ENCODE data around the gene SUPT3H. TPM values are rescaled to one million over a fixed set of nuclear protein-coding genes. Genes with fewer than 3 reads are reported as not detected.

The SUPT3H gene
- total RNA-seq, 3 donors from 2014 or later (not counting 1 experiment from before 2014, with no cell fraction given) = 7.3 to 10.9 (median 9.9) TPM

- H3K27ac Mint-ChIP-seq = no peak overlapping the region
- Histone ChIP-seq H3K27ac (ENCODE audit: low read length) (no peak overlapping the region), H3K4me1 (ENCODE audit: control insufficient read depth, insufficient read depth, low read length) (no peaks in the 10 kb centered on the region), H3K27me3 (ENCODE audit: control insufficient read depth, insufficient read depth, low read length) (no peaks in the 10 kb centered on the region), H3K4me3 (ENCODE audit: low read length) (no peak overlapping the region), H3K36me3 (ENCODE audit: control insufficient read depth, insufficient read depth, low read length) (no peaks in the 10 kb centered on the region), H3K9me3 (ENCODE audit: control insufficient read depth, insufficient read depth, low read length) (no peaks in the 10 kb centered on the region)
- DNase-seq (no peak), ATAC-seq (no peak)
- intact Hi-C loops (cut with micrococcal nuclease) = no loop called here
- H3K27me3 Mint-ChIP-seq (ENCODE audit: low read depth in 2 of 2) = no peaks in the 10 kb centered on the region
- H3K36me3 Mint-ChIP-seq = peaks cover 14% of the 10 kb centered on the region
- no peak for TF ChIP-seq CTCF (IDR thresholded peaks at IDR 0.05)
- no peak overlapping the region for H3K4me3 Mint-ChIP-seq
- H3K4me1 Mint-ChIP-seq = no peaks in the 10 kb centered on the region
- peaks cover 0 to 3% of the 10 kb centered on the region in 2 donors for H3K9me3 Mint-ChIP-seq
Observed at GRCh38 chr6:45012687-45013086, 365.0 kb downstream of the SUPT3H start.

GRCh38 chr6:45009576-45009975 is 368.2 kb downstream of the SUPT3H start:
- no peak overlapping the region for H3K4me3 Mint-ChIP-seq
- intact Hi-C loops (cut with micrococcal nuclease) = no loop called here
- no peak for ATAC-seq

GRCh38 chr6:45006893-45007292 is 370.8 kb downstream of the SUPT3H start:
- no peaks in the 10 kb centered on the region for H3K27me3 ChIP-seq (ENCODE audit: control insufficient read depth, insufficient read depth, low read length)
- H3K4me1 Mint-ChIP-seq = peaks cover 3 to 4% of the 10 kb centered on the region in 2 donors
- no peak overlapping the region for H3K27ac ChIP-seq (ENCODE audit: low read length)
- no peak overlapping the region for H3K4me3 ChIP-seq (ENCODE audit: low read length)
- H3K27me3 Mint-ChIP-seq (ENCODE audit: low read depth in 2 of 2) = no peaks in the 10 kb centered on the region
- 90% methylated on average over 2 of the region's 3 CpGs for WGBS (ENCODE audit: insufficient coverage)
- no peak for ATAC-seq
- no peak overlapping the region for H3K27ac Mint-ChIP-seq
- no peaks in the 10 kb centered on the region for H3K4me1 ChIP-seq (ENCODE audit: control insufficient read depth, insufficient read depth, low read length)
- DNase-seq = no peak
- H3K36me3 ChIP-seq (ENCODE audit: control insufficient read depth, insufficient read depth, low read length) = no peaks in the 10 kb centered on the region
- no peaks in the 10 kb centered on the region for H3K9me3 ChIP-seq (ENCODE audit: control insufficient read depth, insufficient read depth, low read length)
- no peak for TF ChIP-seq CTCF (IDR thresholded peaks at IDR 0.05)
- H3K4me3 Mint-ChIP-seq = no peak overlapping the region
- peaks cover 0 to 1% of the 10 kb centered on the region in 2 donors for H3K9me3 Mint-ChIP-seq
- H3K36me3 Mint-ChIP-seq = peaks cover 4% of the 10 kb centered on the region
- intact Hi-C loops (cut with micrococcal nuclease) = no loop called here

More at GRCh38 chr6:45009576-45009975, 368.2 kb downstream of the SUPT3H start:
- WGBS (ENCODE audit: insufficient coverage) = 60% methylated on average over 2 of the region's 3 CpGs
- TF ChIP-seq CTCF (IDR thresholded peaks at IDR 0.05) = no peak
- no peak overlapping the region for H3K27ac ChIP-seq (ENCODE audit: low read length)
- no peak for DNase-seq
- H3K9me3 Mint-ChIP-seq = peaks cover 0 to 3% of the 10 kb centered on the region in 2 donors
- H3K9me3 ChIP-seq (ENCODE audit: control insufficient read depth, insufficient read depth, low read length) = no peaks in the 10 kb centered on the region
- no peaks in the 10 kb centered on the region for H3K4me1 ChIP-seq (ENCODE audit: control insufficient read depth, insufficient read depth, low read length)
- H3K27me3 Mint-ChIP-seq (ENCODE audit: low read depth in 2 of 2) = no peaks in the 10 kb centered on the region
- no peak overlapping the region for H3K4me3 ChIP-seq (ENCODE audit: low read length)
- H3K27me3 ChIP-seq (ENCODE audit: control insufficient read depth, insufficient read depth, low read length) = no peaks in the 10 kb centered on the region
- no peaks in the 10 kb centered on the region for H3K36me3 ChIP-seq (ENCODE audit: control insufficient read depth, insufficient read depth, low read length)
- no peak overlapping the region for H3K27ac Mint-ChIP-seq
- H3K4me1 Mint-ChIP-seq = no peaks in the 10 kb centered on the region
- peaks cover 14% of the 10 kb centered on the region for H3K36me3 Mint-ChIP-seq

- no peak for TF ChIP-seq CTCF (IDR thresholded peaks at IDR 0.05)
- H3K27me3 Mint-ChIP-seq (ENCODE audit: low read depth in 2 of 2) = no peaks in the 10 kb centered on the region
- Histone ChIP-seq H3K4me1 (ENCODE audit: control insufficient read depth, insufficient read depth, low read length) (no peaks in the 10 kb centered on the region), H3K4me3 (ENCODE audit: low read length) (no peak overlapping the region), H3K36me3 (ENCODE audit: control insufficient read depth, insufficient read depth, low read length) (no peaks in the 10 kb centered on the region), H3K27ac (ENCODE audit: low read length) (no peak overlapping the region), H3K9me3 (ENCODE audit: control insufficient read depth, insufficient read depth, low read length) (no peaks in the 10 kb centered on the region), H3K27me3 (ENCODE audit: control insufficient read depth, insufficient read depth, low read length) (no peaks in the 10 kb centered on the region)
- no peaks in the 10 kb centered on the region for H3K36me3 Mint-ChIP-seq
- H3K27ac Mint-ChIP-seq = no peak overlapping the region
- peaks cover 10 to 15% of the 10 kb centered on the region in 2 donors for H3K4me1 Mint-ChIP-seq
- DNase-seq (no peak), ATAC-seq (no peak)
- intact Hi-C loops (cut with micrococcal nuclease) = no loop called here
- no CpG with 5 or more reads among the region's 2 CpGs for WGBS (ENCODE audit: insufficient coverage)
- no peak overlapping the region for H3K4me3 Mint-ChIP-seq
- H3K9me3 Mint-ChIP-seq = no peaks in the 10 kb centered on the region
Observed at GRCh38 chr6:45003961-45004360, 373.8 kb downstream of the SUPT3H start.
